Uterus (tissue), 2 donors: ENCODE results near the gene RAD23B.

Experiments used
- POLR2A ChIP-seq, 2 donors: fragments of 450-650 bp; IDR thresholded peaks; one replicate each; pipeline ENCODE4 v1.6.1; 2016; ENCODE audit warnings: antibody characterized with exemption in 2 of 2, mild to moderate bottlenecking in 1 of 2, moderate library complexity in 1 of 2
- TF ChIP-seq, protein P1 (sequence below), 4 experiments: fragments of 200-600 bp in 2 of 4; fragments of 450-650 bp in 2 of 4; sonication (generic) in 2 of 4; IDR thresholded peaks; one replicate each; pipeline ENCODE4 v1.5.1; 2016 to 2019; ENCODE audit warnings: antibody characterized with exemption in 4 of 4, mild to moderate bottlenecking in 2 of 4, moderate library complexity in 1 of 4

DNA sequence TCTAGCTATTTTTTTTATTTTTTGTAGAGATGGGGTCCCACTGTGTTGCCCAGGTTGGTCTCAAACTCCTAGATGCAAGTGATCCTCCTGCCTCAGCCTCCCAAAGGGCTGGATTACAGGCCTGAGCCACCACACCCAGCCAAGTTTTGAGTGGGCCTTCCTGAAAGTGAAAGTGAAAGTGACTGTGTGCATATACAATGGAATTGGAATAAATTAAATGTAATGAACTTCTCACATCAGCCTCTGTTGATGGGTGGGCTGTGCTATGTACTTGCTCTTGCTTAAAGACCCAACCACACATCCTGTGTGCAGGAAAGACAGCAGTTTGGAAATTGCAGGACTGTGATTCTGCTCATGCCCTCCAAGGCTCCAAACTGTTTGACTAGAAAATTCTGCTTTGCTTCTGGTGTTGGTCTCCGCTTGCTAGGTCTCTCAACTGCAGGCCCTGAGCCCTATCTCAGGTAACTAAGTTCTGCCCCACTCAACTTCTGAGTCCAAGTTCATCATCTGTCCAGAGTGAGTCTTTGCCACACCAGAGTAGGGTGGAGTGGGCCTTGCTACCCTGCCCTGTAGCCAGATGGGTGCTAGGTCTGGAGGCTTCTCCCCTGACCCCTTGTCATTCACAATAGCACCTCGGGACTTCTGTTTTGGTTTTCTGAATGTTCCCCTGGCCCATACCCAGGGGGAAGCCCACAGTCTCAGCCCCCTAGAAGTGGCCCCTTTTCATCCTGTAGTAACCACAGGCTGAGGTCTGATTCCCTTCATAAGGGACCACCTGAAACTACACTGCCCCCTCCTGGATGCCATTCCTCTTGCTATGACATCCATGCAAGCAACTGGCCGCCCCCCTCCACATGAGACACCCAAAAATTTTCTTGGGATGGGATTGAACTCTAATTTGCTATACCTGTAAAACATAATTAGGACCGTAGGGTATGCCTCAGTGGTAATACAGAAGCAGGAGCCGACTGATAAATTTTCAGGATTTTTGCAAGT lies 36.5 kb upstream of the RAD23B start:
- TF ChIP-seq, protein P1, sequence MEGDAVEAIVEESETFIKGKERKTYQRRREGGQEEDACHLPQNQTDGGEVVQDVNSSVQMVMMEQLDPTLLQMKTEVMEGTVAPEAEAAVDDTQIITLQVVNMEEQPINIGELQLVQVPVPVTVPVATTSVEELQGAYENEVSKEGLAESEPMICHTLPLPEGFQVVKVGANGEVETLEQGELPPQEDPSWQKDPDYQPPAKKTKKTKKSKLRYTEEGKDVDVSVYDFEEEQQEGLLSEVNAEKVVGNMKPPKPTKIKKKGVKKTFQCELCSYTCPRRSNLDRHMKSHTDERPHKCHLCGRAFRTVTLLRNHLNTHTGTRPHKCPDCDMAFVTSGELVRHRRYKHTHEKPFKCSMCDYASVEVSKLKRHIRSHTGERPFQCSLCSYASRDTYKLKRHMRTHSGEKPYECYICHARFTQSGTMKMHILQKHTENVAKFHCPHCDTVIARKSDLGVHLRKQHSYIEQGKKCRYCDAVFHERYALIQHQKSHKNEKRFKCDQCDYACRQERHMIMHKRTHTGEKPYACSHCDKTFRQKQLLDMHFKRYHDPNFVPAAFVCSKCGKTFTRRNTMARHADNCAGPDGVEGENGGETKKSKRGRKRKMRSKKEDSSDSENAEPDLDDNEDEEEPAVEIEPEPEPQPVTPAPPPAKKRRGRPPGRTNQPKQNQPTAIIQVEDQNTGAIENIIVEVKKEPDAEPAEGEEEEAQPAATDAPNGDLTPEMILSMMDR (IDR thresholded peaks at IDR 0.05): no peak
- no peak for TF ChIP-seq POLR2A (IDR thresholded peaks at IDR 0.05)
